Esophagus muscularis mucosa (tissue), 3 donors: ENCODE data around the gene COL6A1.

Experiments
- CTCF ChIP-seq, 3 experiments: fragments of 200-600 bp in 2 of 3; fragments of 450-650 bp in 1 of 3; sonication (generic) in 2 of 3; IDR thresholded peaks; one replicate each; pipeline ENCODE4 v1.5.1; 2017 to 2019; ENCODE audit warnings: antibody characterized with exemption in 3 of 3, mild to moderate bottlenecking in 2 of 3, moderate library complexity in 1 of 3
- POLR2A ChIP-seq: fragments of 450-650 bp; IDR thresholded peaks from one replicate; pipeline ENCODE4 v1.6.1; 2017; ENCODE audit warnings: antibody characterized with exemption, moderate library complexity, mild to moderate bottlenecking, low read depth
- POLR2AphosphoS5 ChIP-seq, 2 donors: sonication (generic); formaldehyde crosslinking; IDR thresholded peaks; one replicate each; pipeline ENCODE4 v1.6.1; 2017; ENCODE audit warnings: antibody characterized with exemption in 2 of 2

- TF ChIP-seq CTCF (IDR thresholded peaks at IDR 0.05) (no peak), POLR2A (no peak), POLR2AphosphoS5 (IDR thresholded peaks at IDR 0.05) (no peak)
These were observed 69.3 kb downstream of the COL6A1 start for GRCh38 chr21:46050668-46051378.
